ENCODE results near the gene KNSTRN. TPM values are rescaled to one million over a fixed set of nuclear protein-coding genes. Genes with fewer than 3 reads are reported as not detected.
A peak's percentile ranks its signal among the peaks of the same experiment; 100 is the strongest.

KNSTRN gene
- total and polyA plus RNA-seq, 2 donors (not counting 3 experiments of a cell fraction or from before 2014, with no cell fraction given), result 24.4 to 61.4 TPM

- peak overlapping the region; percentile 96 for H2AFZ ChIP-seq (ENCODE audit: low read depth, low read length)
- dilution Hi-C loops (cut with MboI; ENCODE audit: extremely low pct_ligation_motif_present, low sequenced_read_pairs) (no loop called here), intact Hi-C loops (cut with micrococcal nuclease) (loop anchor here (1.0 to 2.0 kb wide), 2 partner anchors 13 to 38 kb away; no protein-coding TSS in a partner anchor)
- H3K9me3 ChIP-seq (replicated peaks; ENCODE audit: control insufficient read depth, insufficient read depth, low read length), result no peaks in the 10 kb centered on the region
- H3K4me2 ChIP-seq (ENCODE audit: insufficient read depth, low read length), result no peak overlapping the region
- H3K27ac ChIP-seq (ENCODE audit: insufficient read depth, low read depth, low read length), result no peak overlapping the region
- no peak for TF ChIP-seq GATA2 (IDR thresholded peaks at IDR 0.05; ENCODE audit: insufficient read depth, insufficient read length, low read depth, low read length)
- no peak for TF ChIP-seq CTCF (IDR thresholded peaks at IDR 0.05; ENCODE audit: extremely low read depth in 1 of 2, insufficient read depth in 1 of 2, low read depth in 1 of 2, low read length in 2 of 2)
- TF ChIP-seq FOS (IDR thresholded peaks at IDR 0.05; ENCODE audit: borderline replicate concordance, insufficient read depth, low read length), result no peak
- no peak for TF ChIP-seq POLR2A (IDR thresholded peaks at IDR 0.05; ENCODE audit: low read depth, low read length)
- no peak for TF ChIP-seq MAX (IDR thresholded peaks at IDR 0.05; ENCODE audit: insufficient read depth, insufficient read length)
- TF ChIP-seq EZH2 (IDR thresholded peaks at IDR 0.05; ENCODE audit: borderline replicate concordance, low read depth, low read length, severe bottlenecking), result no peak
- no peak for TF ChIP-seq JUN (IDR thresholded peaks at IDR 0.05; ENCODE audit: borderline replicate concordance, insufficient read depth, insufficient read length, low read depth)
- TF ChIP-seq POLR2AphosphoS5 (IDR thresholded peaks at IDR 0.05; ENCODE audit: insufficient read depth, low read depth, low read length), result no peak
- TF ChIP-seq MYC (IDR thresholded peaks at IDR 0.05; ENCODE audit: low read depth, low read length), result no peak
- no peaks in the 10 kb centered on the region for H4K20me1 ChIP-seq (replicated peaks; ENCODE audit: control insufficient read depth, extremely low read depth, insufficient read depth, low read length)
- H3K4me3 ChIP-seq (replicated peaks in 1 of 3; ENCODE audit: insufficient read depth in 1 of 3, low read depth in 1 of 3, low read length in 3 of 3), result no peak overlapping the region
- peaks cover 29% of the 10 kb centered on the region for H3K79me2 ChIP-seq (ENCODE audit: control insufficient read depth, insufficient read depth, low read length)
- H3K36me3 ChIP-seq (ENCODE audit: control insufficient read depth in 2 of 2, extremely low read depth in 1 of 2, insufficient read depth in 2 of 2, low read length in 2 of 2), result peaks cover 6 to 11% of the 10 kb centered on the region in 2 experiments
- H3K4me1 ChIP-seq (ENCODE audit: control insufficient read depth, extremely low read depth, insufficient read depth, low read length), result peaks cover 19% of the 10 kb centered on the region
- BruUV-seq (replicated peaks), result no TSS peak
- FAIRE-seq, result no peak
- ChIA-PET CTCF (interaction anchor here (1.0 to 2.0 kb wide), 5 partner anchors 10 to 42 kb away, joined by 3 to 9 read pairs (median 6); no protein-coding TSS in a partner anchor), POLR2A (no interaction called here)
- no peak overlapping the region for H3K9ac ChIP-seq (replicated peaks; ENCODE audit: extremely low read depth, insufficient read depth, low read length)
- H3K9me1 ChIP-seq (replicated peaks; ENCODE audit: control insufficient read depth, extremely low read depth, insufficient read depth, low read length), result no peaks in the 10 kb centered on the region
- no peaks in the 10 kb centered on the region for H3K27me3 ChIP-seq (ENCODE audit: control insufficient read depth in 2 of 2, insufficient read depth in 2 of 2, low read length in 2 of 2)
- no peak for DNase-seq (ENCODE audit: low read depth, low spot score)
These were observed 547 bp upstream of the KNSTRN start for GRCh38 chr15:40381818-40382529.
